ENCODE data around the gene SIX5. TPM values are rescaled to one million over a fixed set of nuclear protein-coding genes. Genes with fewer than 3 reads are reported as not detected.

The SIX5 gene
- total and polyA plus RNA-seq, 9 of the 15 experiments (the other 6 are each of a cell fraction or from before 2014, with no cell fraction given) = 1.4 to 17.2 (median 7.4) TPM; not detected in 2

DNA sequence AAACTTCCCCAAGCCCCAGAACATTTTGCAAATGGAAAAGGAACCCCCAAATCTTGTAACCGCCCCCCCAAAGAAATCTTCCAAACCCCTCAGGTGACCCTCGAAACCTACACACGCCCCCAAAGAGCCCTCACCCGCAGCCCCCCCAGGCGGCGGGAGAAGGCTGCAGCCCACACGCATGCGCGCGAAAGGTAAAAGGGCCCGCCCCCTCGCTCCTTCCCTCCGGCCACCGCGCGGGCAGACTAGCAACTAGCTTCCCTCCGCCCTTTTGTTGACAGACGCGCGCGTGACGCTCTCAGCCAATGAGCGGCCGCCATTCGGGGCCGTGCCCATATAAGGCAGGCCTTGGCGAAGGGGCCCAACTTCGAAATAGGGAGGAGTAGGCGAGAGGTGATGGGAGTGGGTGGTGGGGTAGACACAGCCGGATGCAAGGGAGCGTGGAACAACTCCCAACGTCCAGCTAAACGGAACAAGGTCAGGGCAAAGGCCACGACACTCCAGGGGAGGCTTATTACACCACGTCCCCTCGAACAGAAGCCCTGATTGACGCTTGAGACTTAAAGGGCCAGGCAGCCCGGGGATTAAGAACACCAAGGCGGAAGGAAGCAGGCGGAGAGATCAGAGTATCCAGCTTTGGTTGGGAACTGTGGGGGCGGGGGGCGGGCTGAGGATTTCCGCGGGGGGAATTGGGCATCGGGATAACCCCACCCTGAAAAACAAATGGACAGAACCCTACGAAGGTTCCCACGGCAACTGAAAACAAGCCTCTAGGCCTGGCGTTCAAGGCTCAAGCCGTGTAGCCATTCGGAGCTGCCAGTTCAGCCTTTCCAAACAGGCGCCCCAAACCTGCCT is 51.7 kb downstream of the SIX5 start (continued):
- TF ChIP-seq, protein P1, sequence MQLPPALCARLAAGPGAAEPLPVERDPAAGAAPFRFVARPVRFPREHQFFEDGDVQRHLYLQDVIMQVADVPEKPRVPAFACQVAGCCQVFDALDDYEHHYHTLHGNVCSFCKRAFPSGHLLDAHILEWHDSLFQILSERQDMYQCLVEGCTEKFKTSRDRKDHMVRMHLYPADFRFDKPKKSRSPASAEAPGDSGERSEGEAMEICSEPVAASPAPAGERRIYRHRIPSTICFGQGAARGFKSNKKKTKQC (CRISPR knock-in tag; IDR thresholded peaks at IDR 0.05) = peak; percentile 76; the same call in 1 of the 2 replicates
- TF ChIP-seq FOXJ2 (tag; IDR thresholded peaks at IDR 0.05) = peak; percentile 88
- TF ChIP-seq, protein P2, sequence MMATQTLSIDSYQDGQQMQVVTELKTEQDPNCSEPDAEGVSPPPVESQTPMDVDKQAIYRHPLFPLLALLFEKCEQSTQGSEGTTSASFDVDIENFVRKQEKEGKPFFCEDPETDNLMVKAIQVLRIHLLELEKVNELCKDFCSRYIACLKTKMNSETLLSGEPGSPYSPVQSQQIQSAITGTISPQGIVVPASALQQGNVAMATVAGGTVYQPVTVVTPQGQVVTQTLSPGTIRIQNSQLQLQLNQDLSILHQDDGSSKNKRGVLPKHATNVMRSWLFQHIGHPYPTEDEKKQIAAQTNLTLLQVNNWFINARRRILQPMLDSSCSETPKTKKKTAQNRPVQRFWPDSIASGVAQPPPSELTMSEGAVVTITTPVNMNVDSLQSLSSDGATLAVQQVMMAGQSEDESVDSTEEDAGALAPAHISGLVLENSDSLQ (IDR thresholded peaks at IDR 0.05) = peak; percentile 98
- peak; percentile 81 for TF ChIP-seq EP400 (IDR thresholded peaks at IDR 0.05)
- TF ChIP-seq MYC (IDR thresholded peaks at IDR 0.05; ENCODE audit: low read depth, low read length) = peak; percentile 75
- TF ChIP-seq MYC (CRISPR knock-in tag; IDR thresholded peaks at IDR 0.05; ENCODE audit: borderline replicate concordance, low read depth) = peak; percentile 6; the same call in 1 of the 2 replicates
- peak; percentile 70 for TF ChIP-seq KLF13 (tag; IDR thresholded peaks at IDR 0.05; ENCODE audit: borderline replicate concordance, low read depth)
- TF ChIP-seq TCF3 (CRISPR knock-in tag; IDR thresholded peaks at IDR 0.05) = peak; percentile 45; the same call in 1 of the 2 replicates
- TF ChIP-seq ZFP36 (IDR thresholded peaks at IDR 0.05; ENCODE audit: low read depth, low read length, partially characterized antibody) = peak; percentile 98
- TF ChIP-seq TCF7 (IDR thresholded peaks at IDR 0.05; ENCODE audit: borderline replicate concordance) = 0 out of 2 replicates have a peak, but pooled peaks have one; percentile 38
- 0 out of 4 replicates have a peak, but pooled peaks of 1 of the 2 experiments have one; percentile 43 for TF ChIP-seq ETV6 (IDR thresholded peaks at IDR 0.05; ENCODE audit: borderline replicate concordance in 1 of 2, low read depth in 2 of 2, low read length in 1 of 2)
- TF ChIP-seq ETV6 (CRISPR knock-in tag; IDR thresholded peaks at IDR 0.05; ENCODE audit: borderline replicate concordance) = no peak
- no peak for TF ChIP-seq BCL6 (CRISPR knock-in tag; IDR thresholded peaks at IDR 0.05)
- TF ChIP-seq CREB1 (IDR thresholded peaks at IDR 0.05) = peak; percentile 75
- peak; percentile 88 for TF ChIP-seq CREB1 (CRISPR knock-in tag; IDR thresholded peaks at IDR 0.05)
- TF ChIP-seq, protein P3, sequence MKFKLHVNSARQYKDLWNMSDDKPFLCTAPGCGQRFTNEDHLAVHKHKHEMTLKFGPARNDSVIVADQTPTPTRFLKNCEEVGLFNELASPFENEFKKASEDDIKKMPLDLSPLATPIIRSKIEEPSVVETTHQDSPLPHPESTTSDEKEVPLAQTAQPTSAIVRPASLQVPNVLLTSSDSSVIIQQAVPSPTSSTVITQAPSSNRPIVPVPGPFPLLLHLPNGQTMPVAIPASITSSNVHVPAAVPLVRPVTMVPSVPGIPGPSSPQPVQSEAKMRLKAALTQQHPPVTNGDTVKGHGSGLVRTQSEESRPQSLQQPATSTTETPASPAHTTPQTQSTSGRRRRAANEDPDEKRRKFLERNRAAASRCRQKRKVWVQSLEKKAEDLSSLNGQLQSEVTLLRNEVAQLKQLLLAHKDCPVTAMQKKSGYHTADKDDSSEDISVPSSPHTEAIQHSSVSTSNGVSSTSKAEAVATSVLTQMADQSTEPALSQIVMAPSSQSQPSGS (CRISPR knock-in tag; IDR thresholded peaks at IDR 0.05) = no peak
- TF ChIP-seq MBD2 (IDR thresholded peaks at IDR 0.05; ENCODE audit: borderline replicate concordance, low read depth) = peak; percentile 84
- TF ChIP-seq SP1 (CRISPR knock-in tag; IDR thresholded peaks at IDR 0.05) = peak; percentile 96
- peak; percentile 23; the same call in 1 of the 2 replicates for TF ChIP-seq SMAD3 (CRISPR knock-in tag; conservative IDR thresholded peaks at IDR 0.05)
- no peak for TF ChIP-seq SP2 (IDR thresholded peaks at IDR 0.05; ENCODE audit: extremely low read depth, low read depth, low read length, poor library complexity, severe bottlenecking)
- peak; percentile 79 for TF ChIP-seq E2F3 (CRISPR knock-in tag; IDR thresholded peaks at IDR 0.05)
- TF ChIP-seq CXXC5 (CRISPR knock-in tag; IDR thresholded peaks at IDR 0.05) = peak; percentile 77
- peak; percentile 54; the same call in 1 of the 2 replicates for TF ChIP-seq NBN (IDR thresholded peaks at IDR 0.05; ENCODE audit: low read depth)
- TF ChIP-seq FOXP1 (CRISPR knock-in tag; IDR thresholded peaks at IDR 0.05) = peak; percentile 76; the same call in 1 of the 2 replicates
- TF ChIP-seq, protein P4, sequence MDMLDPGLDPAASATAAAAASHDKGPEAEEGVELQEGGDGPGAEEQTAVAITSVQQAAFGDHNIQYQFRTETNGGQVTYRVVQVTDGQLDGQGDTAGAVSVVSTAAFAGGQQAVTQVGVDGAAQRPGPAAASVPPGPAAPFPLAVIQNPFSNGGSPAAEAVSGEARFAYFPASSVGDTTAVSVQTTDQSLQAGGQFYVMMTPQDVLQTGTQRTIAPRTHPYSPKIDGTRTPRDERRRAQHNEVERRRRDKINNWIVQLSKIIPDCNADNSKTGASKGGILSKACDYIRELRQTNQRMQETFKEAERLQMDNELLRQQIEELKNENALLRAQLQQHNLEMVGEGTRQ (CRISPR knock-in tag; IDR thresholded peaks at IDR 0.05) = peak; percentile 96
